ENCODE data around the gene GPR65. TPM values are rescaled to one million over a fixed set of nuclear protein-coding genes. Genes with fewer than 3 reads are reported as not detected.

The GPR65 gene
- total RNA-seq, 2 experiments from 2014 or later: 16.9 to 17.1 TPM

- Mint-ChIP-seq H3K27ac (peak overlapping the region; percentile 96), H3K27me3 (no peaks in the 10 kb centered on the region), H3K36me3 (ENCODE audit: low read depth) (peaks cover 2% of the 10 kb centered on the region), H3K4me1 (ENCODE audit: low read depth) (peaks cover 64% of the 10 kb centered on the region), H3K9me3 (no peaks in the 10 kb centered on the region), H3K4me3 (peak overlapping the region; percentile 86)
- DNase-seq: peak; percentile 74
- ChIA-PET POLR2A (interaction anchor here (0.9 to 5.4 kb wide), 4 partner anchors 10 to 173 kb away, joined by 3 to 146 read pairs (median 3); partner anchors contain the start of gene GPR65), CTCF (interaction anchor here (0.6 to 2.8 kb wide), 6 partner anchors 9 to 135 kb away, joined by 3 to 9 read pairs (median 5); partner anchors contain the start of gene GPR65)
- no peak for TF ChIP-seq CTCF (IDR thresholded peaks at IDR 0.05)
- intact Hi-C loops (cut with micrococcal nuclease): no loop called here
- peak; percentile 41 for ATAC-seq
These were observed 10.0 kb upstream of the GPR65 start for GRCh38 chr14:87994974-87995373.

- no peak for DNase-seq
- TF ChIP-seq CTCF (IDR thresholded peaks at IDR 0.05): no peak
- H3K4me1 Mint-ChIP-seq (ENCODE audit: low read depth): peaks cover 61% of the 10 kb centered on the region
These were observed 9.2 kb upstream of the GPR65 start for GRCh38 chr14:87995500-87996290.

GRCh38 chr14:87996291-87996592 lies 8.7 kb upstream of the GPR65 start:
- intact Hi-C loops (cut with micrococcal nuclease): no loop called here
- no peak for DNase-seq
- ATAC-seq: no peak
- ChIA-PET POLR2A (interaction anchor here (5.4 kb wide), 1 partner anchor 9 kb away, joined by 146 read pairs; the partner anchor contains the start of gene GPR65), CTCF (interaction anchor here (1.4 to 2.8 kb wide), 3 partner anchors 10 to 51 kb away, joined by 7 to 9 read pairs (median 8); partner anchors contain the start of gene GPR65)
- no peak for TF ChIP-seq CTCF (IDR thresholded peaks at IDR 0.05)
- H3K27me3 Mint-ChIP-seq: no peaks in the 10 kb centered on the region
- H3K4me3 Mint-ChIP-seq: no peak overlapping the region
- peak overlapping the region; percentile 96 for H3K27ac Mint-ChIP-seq
- H3K36me3 Mint-ChIP-seq (ENCODE audit: low read depth): peaks cover 2% of the 10 kb centered on the region
- no peaks in the 10 kb centered on the region for H3K9me3 Mint-ChIP-seq
- H3K4me1 Mint-ChIP-seq (ENCODE audit: low read depth): peaks cover 63% of the 10 kb centered on the region

More at GRCh38 chr14:87995500-87996290, 9.2 kb upstream of the GPR65 start:
- POLR2A ChIA-PET: interaction anchor here (0.9 to 5.4 kb wide), 3 partner anchors 9 to 173 kb away, joined by 3 to 146 read pairs (median 3); partner anchors contain the start of gene GPR65
- Mint-ChIP-seq H3K36me3 (ENCODE audit: low read depth) (peaks cover 2% of the 10 kb centered on the region), H3K27me3 (no peaks in the 10 kb centered on the region), H3K27ac (peak overlapping the region; percentile 96), H3K9me3 (no peaks in the 10 kb centered on the region), H3K4me3 (no peak overlapping the region)
- ATAC-seq: no peak
- intact Hi-C loops (cut with micrococcal nuclease): no loop called here
- CTCF ChIA-PET: interaction anchor here (0.6 to 2.8 kb wide), 6 partner anchors 8 to 135 kb away, joined by 3 to 9 read pairs (median 5); partner anchors contain the start of gene GPR65

- no peak for ATAC-seq
- no peak overlapping the region for H3K4me3 Mint-ChIP-seq
- TF ChIP-seq CTCF (IDR thresholded peaks at IDR 0.05): no peak
- H3K27me3 Mint-ChIP-seq: no peaks in the 10 kb centered on the region
- peaks cover 67% of the 10 kb centered on the region for H3K4me1 Mint-ChIP-seq (ENCODE audit: low read depth)
- no peak overlapping the region for H3K27ac Mint-ChIP-seq
- CTCF ChIA-PET: no interaction called here
- H3K36me3 Mint-ChIP-seq (ENCODE audit: low read depth): peaks cover 8% of the 10 kb centered on the region
- no peak for DNase-seq
- intact Hi-C loops (cut with micrococcal nuclease): no loop called here
- H3K9me3 Mint-ChIP-seq: no peaks in the 10 kb centered on the region
- POLR2A ChIA-PET: interaction anchor here (0.8 kb wide), 1 partner anchor 1276 kb away, joined by 3 read pairs; no protein-coding TSS in a partner anchor
These were observed 6.5 kb upstream of the GPR65 start for GRCh38 chr14:87998482-87998881.

GRCh38 chr14:87999277-87999676 lies 5.7 kb upstream of the GPR65 start:
- Mint-ChIP-seq H3K4me3 (no peak overlapping the region), H3K9me3 (no peaks in the 10 kb centered on the region), H3K27ac (no peak overlapping the region), H3K27me3 (no peaks in the 10 kb centered on the region), H3K36me3 (ENCODE audit: low read depth) (peaks cover 8% of the 10 kb centered on the region), H3K4me1 (ENCODE audit: low read depth) (peaks cover 63% of the 10 kb centered on the region)
- no peak for ATAC-seq
- no peak for TF ChIP-seq CTCF (IDR thresholded peaks at IDR 0.05)
- no peak for DNase-seq
- POLR2A ChIA-PET: no interaction called here
- CTCF ChIA-PET: interaction anchor here (0.8 kb wide), 1 partner anchor 54 kb away, joined by 3 read pairs; no protein-coding TSS in a partner anchor
- intact Hi-C loops (cut with micrococcal nuclease): no loop called here

All from activated CD8-positive, alpha-beta T cell treated with anti-CD3 and anti-CD28 coated beads for 36 hours (primary cell).